HG03457 (cell line): Measurements from ENCODE around the gene FGR.

Source experiments
- ATAC-seq: cut with Tn5 transposase; IDR thresholded peaks from one replicate; pipeline ENCODE4 v1.9.1; 2021; ENCODE audit warnings: moderate number of reproducible peaks; ENCODE audit not compliant: unreplicated experiment

FGR gene

DNA sequence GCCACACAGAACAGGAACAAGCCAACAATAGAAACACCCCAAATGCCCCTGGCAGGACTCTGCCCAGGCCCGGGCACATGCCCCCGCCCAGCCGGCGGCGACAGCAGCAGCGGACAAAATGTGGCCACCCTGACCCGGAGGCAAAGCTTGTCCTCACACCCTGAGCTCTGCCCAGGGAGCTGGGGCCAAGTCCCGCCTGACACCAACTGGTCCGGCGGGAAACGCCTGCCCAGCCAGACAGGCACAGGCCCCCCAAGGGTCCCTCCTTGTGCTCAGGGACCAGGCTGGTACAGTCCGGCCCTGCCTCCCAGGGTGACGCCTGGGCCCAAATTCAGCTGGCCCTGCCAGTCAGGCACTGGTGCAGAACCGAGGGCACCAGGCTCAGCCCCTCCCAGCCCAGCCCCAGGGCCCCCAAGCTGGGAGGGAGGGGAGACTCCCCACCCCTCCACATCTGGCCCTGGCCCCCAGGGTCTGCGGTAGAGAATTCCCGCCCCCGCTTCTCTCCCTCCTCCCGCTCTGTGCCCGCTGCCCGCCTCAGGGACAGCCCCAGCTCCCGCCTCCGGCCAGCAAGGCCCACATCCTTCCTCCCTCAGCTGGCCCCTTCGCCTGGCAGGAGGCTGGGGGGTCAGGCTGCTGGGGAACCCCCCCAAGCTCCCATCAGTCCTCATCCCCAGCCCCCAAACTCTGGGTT is 33.1 kb downstream of the FGR start:
- ATAC-seq, result no peak

DNA sequence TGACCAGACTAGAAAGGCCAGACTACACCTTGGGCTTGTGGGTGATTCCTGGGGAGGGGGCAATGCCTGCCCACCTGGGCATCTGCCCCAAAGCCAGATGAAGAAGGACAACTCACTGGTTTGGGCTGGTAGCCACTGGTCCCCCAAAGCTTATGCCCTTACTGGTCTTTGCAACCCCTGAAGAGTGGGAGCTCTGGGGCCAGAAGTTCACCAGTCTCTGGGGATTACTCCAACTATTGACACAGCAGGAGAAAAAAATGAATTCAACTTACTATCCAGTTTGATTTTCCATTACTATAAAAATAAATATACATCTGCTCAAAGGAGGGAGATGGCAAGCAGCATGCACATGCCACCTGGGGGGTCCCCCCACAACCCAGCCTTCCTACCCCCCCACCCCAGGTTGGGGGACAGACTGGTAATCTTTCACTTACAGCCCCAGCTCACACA is 33.6 kb downstream of the FGR start:
- no peak for ATAC-seq

DNA sequence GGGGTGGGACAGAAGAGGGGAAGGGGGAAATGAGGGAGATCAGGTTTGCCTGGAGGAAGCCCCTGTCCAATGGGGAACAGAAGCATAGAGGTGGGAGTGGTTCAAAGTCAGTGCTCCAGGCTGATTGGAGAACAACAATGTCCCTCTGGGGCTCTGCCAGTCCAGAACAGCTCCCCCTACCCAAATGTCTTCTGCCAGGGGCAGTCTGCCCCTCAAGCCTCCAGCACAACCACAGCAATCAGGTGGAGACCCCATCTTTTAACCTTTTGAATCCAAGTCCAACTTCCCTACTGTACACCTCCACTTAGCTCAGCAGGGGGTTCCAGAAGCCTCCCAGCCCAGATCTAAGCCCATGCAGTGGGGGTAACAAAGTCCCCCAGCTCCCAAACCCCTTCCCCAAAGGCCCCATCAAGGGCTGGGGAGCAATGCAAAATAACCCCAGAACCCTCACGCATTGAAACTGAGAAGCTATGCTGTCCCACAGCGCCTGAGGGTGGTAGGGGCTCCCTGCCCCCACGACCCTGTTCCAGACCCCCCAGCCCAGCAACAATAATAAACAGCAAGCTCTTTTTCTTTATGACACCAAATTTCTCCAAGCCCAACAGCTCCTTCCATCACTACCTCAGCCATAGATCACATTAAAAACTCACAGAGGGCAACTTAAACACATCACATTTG is 34.3 kb downstream of the FGR start:
- ATAC-seq, result no peak

DNA sequence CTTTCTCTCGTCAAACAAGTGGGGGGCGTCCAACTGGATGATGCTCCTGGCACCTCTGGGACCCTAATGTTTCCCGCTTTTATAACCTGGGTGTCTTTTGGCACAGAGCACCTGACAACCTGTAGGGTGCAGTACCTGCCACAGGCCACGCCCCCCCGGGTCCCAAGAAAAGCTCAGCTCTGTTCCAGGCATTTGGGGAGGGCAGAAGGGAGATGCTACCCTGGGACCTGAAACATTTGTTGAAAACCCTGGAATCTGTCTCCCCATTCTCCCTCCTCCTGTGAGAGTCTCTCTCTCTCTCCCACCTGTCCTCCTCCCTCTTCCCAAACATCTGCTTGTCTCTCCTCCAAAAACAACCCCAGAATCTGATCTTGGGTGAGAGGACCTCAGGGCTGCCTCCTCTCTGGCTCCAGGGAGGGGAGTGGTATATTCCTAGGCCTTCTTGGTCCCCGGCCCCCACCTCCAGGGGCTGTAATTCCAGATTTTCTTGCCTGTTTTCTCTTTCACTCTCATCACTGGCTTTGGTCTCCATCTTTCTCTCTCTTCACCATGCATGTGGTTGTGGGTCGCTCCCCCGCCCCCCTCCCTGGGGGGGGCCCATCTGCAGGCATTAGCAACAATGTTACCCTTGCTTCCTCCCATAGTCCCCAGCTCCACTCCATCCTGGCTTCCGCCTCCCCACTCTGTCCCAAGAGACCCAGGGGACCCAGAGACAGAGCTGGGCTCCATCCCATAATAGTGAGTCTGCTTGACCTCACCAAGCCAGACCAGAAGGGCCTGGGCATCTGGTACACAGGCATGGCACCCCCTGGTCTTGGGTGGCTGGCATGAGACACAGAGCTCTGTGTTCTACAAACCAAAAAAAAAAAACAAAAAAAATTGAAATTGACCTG is 35.1 kb downstream of the FGR start:
- no peak for ATAC-seq

DNA sequence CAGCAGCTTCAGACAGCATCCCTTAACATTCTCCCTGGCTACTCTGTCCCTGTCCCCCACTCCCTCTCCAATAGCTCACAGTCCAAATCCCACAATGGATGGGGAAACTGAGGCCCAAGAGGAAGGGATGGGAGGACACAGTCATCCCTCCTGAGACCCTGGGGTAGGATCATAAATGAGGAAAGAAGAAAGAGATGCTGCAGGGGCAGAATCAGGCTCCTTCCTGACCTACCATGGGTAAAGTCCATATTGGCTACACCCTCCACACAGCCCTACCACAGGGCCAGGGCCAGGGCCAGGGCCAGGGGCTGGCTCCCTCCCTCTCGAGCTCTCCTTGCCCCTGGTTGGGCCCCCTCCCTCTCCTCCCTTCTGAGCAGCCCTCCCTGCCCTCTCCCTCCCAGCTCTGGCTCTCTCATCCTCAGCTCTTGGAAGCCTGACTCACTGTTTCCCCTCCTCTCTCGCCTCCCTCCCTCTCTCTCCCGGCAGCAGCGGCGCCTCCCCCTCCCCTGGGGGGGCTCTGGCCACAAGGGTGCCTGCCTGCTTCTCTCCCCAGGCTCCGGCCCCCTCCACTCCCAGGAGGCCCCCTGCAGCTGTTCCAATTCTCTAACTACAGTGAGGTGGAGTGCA is 36.0 kb downstream of the FGR start:
- no peak for ATAC-seq

DNA sequence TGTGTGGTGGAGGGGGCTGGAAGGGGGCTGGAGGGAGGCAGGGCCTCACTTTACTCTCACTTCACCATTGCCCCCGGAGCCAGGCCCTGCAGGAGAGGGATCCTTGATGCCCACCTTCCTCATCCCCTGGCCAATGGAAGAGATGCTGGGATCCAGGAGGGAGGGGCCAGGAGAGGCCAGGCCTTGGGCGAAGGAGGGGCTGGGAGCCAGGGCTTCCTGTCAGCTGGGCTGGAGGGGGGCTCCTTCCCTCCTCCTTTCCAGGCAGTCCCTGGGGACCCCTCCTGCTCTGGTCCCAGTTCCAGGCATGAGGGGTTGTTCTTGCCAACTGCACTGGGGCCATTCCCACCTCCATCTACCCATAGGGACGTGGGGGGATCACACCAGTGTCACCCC is 36.7 kb downstream of the FGR start:
- ATAC-seq, result no peak

DNA sequence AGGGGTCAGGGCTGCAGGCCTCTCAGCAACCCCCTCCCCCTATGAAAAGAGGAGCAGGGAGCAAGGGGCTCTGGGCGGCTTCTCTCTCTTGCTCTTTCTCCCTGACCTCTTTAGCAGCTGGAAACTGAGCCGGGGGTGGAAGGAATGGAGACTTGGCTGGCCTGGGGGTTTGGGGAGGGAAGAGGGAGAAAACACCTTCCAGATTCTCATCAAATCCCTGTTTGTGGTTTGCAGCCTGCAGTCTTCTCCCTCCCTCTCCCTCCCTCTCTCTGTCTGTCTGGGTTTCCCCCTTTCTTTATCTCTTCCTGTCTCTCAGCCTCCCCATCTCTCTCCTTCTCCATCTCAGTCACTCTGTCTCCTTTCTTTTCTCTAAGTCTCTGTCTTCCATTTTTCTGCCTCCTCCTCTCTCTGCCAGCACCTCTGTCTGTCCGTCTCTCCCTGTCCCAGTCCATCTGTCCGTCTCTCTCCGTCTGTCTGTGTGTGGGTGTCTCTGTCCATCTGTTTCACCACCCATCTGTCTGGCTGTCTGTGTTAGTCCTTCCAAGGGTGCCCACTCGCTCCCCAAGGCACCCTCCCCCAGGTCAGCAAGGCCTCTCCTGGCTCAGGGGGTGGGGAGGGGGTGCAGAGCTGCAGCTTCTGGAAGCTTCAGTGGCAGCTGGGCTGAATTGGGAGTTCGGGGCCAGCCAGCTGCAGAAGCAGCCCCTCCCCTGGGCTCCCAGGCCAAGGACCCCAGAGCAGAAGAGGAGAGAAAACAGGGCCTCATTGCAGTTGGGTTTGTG is 37.3 kb downstream of the FGR start:
- ATAC-seq, result no peak

DNA sequence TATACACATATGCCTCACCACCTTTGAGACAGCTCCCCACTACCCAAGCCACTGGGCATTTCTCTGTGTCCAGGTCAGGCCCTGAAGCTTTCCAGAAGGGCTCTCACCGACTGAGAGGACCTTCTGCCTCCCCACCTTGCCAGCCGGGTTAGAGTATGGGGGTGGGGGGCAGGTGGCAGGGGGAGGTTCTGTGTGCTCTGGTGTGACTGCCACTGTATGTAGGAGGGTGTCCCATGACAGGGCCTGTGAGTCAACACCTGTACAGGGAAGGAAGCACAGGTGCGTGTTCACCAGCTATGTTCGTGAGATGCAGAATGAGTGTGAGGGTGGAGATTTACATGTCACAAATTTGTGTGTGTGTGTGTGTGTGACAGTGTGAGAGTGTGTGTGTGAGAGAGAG is 38.0 kb downstream of the FGR start:
- ATAC-seq, result no peak

DNA sequence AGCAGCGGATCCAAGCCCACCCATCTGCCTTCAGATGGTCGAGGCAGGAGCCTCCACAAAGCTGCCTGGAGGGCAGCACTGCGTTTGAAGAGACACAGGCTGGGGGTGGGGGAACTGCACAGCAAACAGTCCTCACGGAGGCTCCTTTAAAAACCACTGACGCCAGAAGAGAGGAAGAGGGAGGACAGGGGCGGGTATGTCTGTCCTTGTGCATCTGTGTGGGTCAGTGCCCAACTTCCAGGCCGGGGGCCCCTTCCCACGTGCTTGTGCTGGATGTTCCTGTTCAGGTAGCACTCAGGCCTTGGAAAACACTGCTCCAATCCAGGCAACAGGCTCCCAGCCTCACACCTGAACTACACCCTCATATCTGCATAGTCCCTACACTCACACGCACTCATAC is 38.7 kb downstream of the FGR start:
- no peak for ATAC-seq

DNA sequence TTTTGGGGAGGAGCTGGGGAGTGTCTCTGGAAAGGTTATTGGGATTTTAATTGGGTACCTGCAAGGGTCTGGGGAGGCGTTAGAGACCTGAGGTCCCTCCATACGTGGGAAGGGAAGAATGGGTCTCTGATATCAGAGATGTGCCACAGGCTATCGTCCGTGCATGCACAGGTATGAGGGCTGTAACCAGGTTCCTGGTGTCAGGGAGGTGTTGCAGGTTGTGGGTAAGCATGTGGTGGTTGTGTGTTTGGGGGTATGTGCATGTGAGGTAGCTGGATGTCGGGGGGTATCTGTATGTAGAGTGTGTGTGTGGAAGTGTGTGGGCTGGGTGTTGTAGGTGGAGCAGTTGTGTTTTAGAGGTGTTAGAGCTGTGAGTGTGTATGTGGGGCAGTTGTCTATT is 39.4 kb downstream of the FGR start:
- no peak for ATAC-seq

DNA sequence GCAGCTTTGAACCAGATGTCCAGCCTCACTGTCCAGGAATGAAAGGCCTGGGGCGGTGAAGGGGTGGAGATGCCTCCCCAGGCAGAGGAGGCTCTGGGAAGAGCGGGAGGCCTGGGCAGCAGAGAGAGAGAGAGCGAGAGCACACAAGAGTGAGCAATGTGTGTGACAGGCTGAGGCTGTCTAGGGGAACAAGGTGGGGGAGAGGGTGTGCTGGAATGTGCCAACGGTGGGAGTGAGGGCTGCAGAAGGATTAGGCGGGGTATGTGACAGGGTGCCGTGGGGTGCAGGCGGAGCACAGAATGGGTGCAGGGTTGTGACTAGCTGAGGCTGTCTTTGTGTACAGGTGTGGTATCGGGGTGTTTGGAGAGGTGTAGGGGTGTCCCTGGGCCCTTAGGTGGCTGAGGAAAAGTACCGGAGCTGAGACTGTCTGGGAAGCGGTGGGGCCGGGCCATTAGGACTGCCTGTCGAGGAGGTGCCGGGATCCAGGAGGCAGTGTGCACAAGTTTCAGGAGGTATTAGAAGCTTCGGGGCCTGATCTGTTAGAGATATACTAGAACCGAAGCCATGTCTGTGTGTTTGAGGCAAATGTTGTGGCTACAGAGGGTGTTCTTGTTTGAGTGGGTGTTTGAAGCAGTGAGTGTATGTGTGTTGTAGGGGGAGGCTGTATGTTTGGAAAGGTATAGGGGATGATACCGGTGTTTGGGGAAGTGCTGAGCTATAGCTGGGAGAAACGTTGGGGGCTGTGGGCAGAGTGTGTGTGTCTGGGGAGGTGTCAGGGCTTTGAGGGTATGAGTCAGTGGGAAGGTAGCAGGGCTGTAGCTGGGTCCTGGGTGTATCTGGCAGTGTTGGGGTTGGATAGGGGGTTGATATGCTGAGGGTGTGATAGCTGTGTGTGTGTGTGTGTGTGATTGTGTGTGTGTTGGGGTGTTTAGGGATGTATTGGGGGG is 40.1 kb downstream of the FGR start:
- no peak for ATAC-seq

DNA sequence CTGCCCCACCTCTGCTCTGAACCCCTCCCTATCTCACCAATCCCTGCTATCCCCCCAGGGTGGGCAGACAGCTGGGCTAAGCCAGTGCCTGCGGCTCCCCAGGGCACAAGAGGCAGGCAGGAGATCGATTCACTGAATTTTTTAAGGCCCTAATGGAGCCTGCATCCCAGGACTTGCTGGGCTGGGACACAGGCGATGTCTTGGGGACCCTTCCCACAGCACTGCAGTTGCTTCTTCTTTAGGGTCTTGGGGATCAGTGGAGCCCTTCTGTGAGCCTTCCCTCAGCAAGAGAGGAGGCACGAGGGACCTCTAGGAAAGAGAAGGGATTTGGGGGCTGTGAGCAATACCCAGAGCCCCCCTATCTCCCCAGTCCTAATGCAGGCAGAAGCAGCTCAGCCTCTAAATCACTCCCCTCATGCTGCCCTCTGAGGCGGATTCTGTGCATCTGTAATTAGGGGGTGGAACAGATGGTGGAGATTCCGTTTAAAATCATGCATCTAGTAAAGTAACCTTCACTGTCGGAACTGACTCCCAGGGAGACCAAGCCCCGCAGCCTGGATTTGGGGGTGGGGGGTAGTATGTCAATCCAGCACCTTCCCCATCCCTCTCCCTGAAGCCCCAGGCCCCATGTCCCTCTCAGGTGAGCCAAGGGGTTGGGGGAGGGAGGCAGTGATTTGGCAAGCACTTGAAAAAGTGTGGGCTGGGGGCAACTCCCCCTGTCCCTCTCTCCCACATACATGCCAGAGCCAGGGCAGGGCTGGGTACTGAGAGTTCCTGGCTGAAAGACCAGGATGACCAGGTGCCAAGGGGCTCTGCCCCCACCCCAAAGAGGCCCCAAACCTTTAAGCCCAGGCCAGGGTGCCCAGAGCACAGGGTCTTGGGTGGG is 41.1 kb downstream of the FGR start:
- ATAC-seq, result no peak

DNA sequence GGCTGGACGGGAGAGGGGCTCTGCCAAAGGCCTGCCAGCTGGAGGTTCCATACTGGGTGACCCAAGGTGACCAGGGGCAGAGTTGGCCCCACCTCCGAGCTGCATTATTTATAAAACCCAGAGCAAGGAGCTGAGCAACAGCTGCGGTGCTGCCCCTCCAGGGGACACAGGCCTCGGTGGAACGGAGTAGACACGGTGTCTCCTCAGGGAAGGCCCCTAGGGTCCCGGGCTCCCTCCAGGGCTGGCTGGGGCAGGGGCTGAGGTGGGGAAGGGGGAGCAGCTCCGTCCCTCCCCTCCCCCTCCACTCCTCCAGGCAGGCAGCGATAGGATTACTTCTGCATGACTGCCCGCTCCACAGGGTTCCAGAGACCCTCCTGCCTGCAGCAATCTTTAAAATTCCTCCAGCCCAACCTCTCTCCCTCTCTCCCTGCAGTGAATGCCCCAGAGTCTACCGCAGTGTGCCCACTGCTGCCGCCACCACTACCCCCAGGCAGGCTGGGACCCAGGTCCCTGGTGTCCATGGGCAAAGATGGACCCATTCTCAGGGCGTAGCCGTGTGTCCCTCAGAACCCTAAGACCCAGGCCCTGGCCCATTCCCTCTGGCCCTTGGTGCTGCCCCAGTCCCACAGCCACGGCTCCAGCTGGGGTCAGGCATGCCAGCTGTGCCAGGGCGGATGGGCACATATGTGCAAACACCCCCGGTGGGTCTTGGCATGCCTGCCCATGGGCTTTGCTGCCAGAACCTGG is 41.9 kb downstream of the FGR start:
- ATAC-seq, result no peak

DNA sequence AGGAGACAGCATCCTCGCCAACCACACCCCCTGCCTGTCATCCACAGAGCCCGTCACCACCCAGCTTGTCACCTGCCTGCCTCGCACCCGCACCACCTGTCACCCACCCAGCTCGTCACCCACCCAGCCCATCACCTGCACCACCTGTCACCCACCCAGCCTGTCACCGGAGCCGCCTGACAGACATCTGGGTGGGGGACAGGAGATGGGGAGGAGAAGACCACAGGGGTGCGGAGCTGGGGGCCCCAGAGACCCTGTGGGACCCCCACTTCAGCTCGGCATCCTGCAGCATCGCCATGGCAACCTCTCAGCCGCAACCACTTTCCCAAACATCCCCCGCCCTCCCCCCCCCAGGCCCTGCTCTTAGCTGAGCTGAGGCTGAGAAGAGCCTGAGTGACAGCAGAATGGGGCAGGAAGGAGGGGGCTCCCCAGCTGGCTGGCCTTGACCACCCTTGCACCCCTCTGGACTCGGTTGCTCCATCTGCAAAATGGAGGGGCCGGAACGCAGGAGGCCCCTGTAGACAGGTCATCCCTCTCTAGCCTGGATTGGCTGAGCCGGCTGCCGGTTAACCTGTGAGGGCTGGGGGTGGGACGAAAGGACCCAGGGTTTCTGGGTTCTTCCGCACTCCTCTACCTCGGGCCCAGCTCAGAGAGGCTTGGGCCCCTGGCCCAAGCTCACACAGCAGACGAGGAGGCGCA is 42.6 kb downstream of the FGR start:
- ATAC-seq, result no peak

DNA sequence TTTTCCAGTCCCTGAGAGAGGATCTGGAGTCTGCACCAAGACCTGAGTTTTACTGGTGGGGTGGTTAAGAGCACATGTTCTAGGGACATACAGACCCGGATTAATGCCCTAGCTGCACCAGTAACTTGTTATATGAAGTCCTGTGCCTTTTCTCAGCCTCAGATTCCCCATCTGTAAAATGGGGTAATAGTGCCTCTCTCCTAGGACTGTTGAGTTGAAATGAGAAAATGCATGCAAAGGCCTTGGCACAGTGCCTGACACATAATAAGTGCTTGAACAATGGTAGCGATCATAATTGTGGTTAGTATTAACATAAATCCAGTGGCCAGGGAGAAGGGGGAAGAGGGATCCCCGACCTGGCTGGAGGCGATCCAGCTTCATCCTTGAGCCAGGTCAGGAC is 43.4 kb downstream of the FGR start:
- no peak for ATAC-seq

DNA sequence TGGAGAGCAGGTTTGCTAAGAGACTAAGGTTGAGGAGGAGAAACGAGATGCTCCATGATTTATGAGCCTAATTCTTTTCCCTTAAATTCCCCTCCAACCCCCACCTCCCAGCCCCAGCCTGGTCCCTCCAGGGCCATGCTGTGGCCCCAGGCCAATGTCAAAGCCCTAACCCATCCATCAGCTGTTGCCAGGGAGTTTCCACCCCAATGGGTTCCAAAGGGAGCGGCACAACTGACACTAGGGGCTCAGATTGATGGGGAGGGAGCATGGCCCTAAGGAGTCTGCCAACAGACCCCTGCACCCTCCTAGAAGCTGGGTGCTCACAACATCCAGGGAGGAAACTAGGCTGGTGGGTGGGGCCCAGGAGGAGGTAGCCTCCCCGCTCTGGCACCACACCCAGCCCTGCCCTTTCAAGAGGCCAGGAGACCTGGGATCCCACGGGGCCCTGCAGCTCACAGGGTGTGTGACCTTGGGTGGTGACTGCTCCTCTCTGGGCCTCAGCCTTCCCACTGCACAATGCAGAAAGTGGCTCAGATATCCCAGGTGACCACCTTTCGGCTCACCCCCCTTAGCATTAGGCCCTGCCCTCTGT is 44.0 kb downstream of the FGR start:
- ATAC-seq, result no peak
